ENCODE measurements around the gene GPALPP1. TPM values are rescaled to one million over a fixed set of nuclear protein-coding genes. Genes with fewer than 3 reads are reported as not detected.

Gene GPALPP1
- total and polyA plus RNA-seq, 7 donors: 7.8 to 40.7 (median 26.3) TPM

GRCh38 chr13:44969551-44970484 is 19.5 kb upstream of the GPALPP1 start:
- DNase-seq: no peak
- H3K36me3 ChIP-seq: peaks cover 0 to 14% (median 6%) of the 10 kb centered on the region in 4 donors
- peaks cover 0 to 32% (median 23%) of the 10 kb centered on the region in 4 donors for H3K4me1 ChIP-seq
- peak overlapping the region; percentile 62 to 77 (median 70) for H3K27ac ChIP-seq
- H3K9me3 ChIP-seq: no peaks in the 10 kb centered on the region
- intact Hi-C loops (cut with DNase I): loop anchor here (1.0 to 5.0 kb wide), 5 partner anchors 53 to 1063 kb away; partner anchors contain the start of gene TSC22D1
- no peak overlapping the region for H3K4me3 ChIP-seq
- H3K27me3 ChIP-seq: no peaks in the 10 kb centered on the region
- WGBS, 2 donors: 49 to 61% methylated on average over 4 of the region's 4 CpGs
- TF ChIP-seq CTCF (IDR thresholded peaks at IDR 0.05) (peak; percentile 62 to 83 (median 78)), EP300 (IDR thresholded peaks at IDR 0.05) (no peak)

DNA sequence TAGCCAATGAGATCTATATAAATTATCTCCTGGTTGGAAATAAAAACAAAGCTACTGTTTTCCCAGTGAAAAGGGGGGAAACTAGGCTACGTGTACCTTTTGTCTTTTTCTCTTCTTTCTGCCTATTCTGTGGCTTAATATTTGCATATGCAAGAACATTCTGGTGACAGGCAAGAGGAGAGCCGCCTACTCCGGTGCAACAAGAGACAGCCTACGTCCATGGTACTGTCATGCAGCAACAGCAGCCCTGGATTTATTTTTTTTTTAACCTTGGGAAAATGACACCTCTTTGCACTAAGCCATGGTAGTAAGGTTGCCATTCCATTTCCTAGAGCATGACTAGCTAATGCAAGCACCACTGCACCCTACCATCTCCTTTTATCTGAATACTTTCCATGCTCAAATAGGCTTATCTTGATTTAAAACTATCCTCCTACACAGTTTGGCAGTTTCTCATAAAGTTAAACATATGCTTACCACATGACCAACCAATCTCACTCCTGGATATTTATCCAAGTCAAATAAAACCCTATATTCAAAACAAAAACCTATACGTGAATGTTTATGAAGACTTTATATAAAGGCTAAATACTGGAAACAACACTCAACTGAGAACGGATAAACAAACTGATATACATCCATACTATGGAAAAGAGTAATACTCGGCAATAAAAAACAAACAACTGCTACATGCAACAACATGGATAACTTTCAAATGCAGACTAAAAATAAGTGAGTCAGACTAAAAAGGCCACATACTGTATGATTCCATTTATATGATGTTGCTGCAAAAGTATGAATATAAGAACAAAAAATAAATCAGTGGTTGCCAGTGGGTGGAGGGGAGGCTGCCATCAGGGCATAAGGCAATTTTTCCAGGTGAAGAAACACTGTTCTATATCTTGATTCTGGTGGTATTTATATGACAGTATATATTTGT is 17.4 kb upstream of the GPALPP1 start:
- no peak for DNase-seq
- intact Hi-C loops (cut with DNase I): loop anchor here (5.0 kb wide), 4 partner anchors 55 to 1065 kb away; partner anchors contain the start of gene TSC22D1
- no peaks in the 10 kb centered on the region for H3K27me3 ChIP-seq
- peaks cover 0 to 17% (median 0%) of the 10 kb centered on the region in 4 donors for H3K36me3 ChIP-seq
- no peak overlapping the region for H3K27ac ChIP-seq
- H3K4me1 ChIP-seq: peaks cover 0 to 32% (median 23%) of the 10 kb centered on the region in 4 donors
- no peaks in the 10 kb centered on the region for H3K9me3 ChIP-seq
- no peak overlapping the region for H3K4me3 ChIP-seq
- TF ChIP-seq EP300 (IDR thresholded peaks at IDR 0.05) (no peak), POLR2A (IDR thresholded peaks at IDR 0.05) (no peak), POLR2AphosphoS5 (IDR thresholded peaks at IDR 0.05) (no peak), CTCF (IDR thresholded peaks at IDR 0.05) (no peak)
- WGBS, 2 donors: 78 to 80% methylated on average over 7 of the region's 7 CpGs

GRCh38 chr13:44972956-44973581 is 16.3 kb upstream of the GPALPP1 start:
- Histone ChIP-seq H3K36me3 (peaks cover 0 to 29% (median 0%) of the 10 kb centered on the region in 4 donors), H3K9me3 (no peaks in the 10 kb centered on the region), H3K27ac (no peak overlapping the region), H3K4me3 (no peak overlapping the region), H3K27me3 (no peaks in the 10 kb centered on the region), H3K4me1 (peaks cover 0 to 20% (median 12%) of the 10 kb centered on the region in 4 donors)
- WGBS, 2 donors: 4 to 25% methylated on average over 3 of the region's 3 CpGs
- peak; percentile 40 to 60 (median 48) for TF ChIP-seq CTCF (IDR thresholded peaks at IDR 0.05)
- TF ChIP-seq POLR2AphosphoS5 (IDR thresholded peaks at IDR 0.05): no peak
- TF ChIP-seq POLR2A (IDR thresholded peaks at IDR 0.05): no peak
- no peak for TF ChIP-seq EP300 (IDR thresholded peaks at IDR 0.05)
- DNase-seq: no peak
- intact Hi-C loops (cut with DNase I): loop anchor here (5.0 kb wide), 4 partner anchors 56 to 1066 kb away; partner anchors contain the start of gene TSC22D1
